ENCODE data around the gene CIAO2A.

DNA sequence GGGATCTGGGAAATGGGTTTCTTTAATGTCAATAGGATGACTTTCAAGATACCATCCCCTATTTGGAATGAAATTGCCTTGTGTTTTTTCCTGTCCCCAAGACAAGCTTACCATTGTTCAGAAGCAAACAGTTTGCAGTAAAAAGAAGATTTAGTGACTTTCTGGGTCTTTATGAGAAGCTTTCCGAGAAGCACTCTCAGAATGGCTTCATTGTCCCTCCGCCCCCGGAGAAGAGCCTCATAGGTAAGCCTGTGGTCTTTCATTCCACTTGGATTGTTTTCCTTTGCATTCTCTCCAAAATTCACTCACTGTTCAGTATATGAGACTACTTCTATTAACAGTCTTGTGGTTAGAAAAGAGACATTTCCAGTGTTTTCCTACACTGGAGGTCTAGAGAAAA, 32.3 kb upstream of the CIAO2A start:
- TF ChIP-seq SIN3A (IDR thresholded peaks at IDR 0.05; ENCODE audit: borderline replicate concordance, insufficient read depth, low read length) = no peak
- TF ChIP-seq, protein P1, sequence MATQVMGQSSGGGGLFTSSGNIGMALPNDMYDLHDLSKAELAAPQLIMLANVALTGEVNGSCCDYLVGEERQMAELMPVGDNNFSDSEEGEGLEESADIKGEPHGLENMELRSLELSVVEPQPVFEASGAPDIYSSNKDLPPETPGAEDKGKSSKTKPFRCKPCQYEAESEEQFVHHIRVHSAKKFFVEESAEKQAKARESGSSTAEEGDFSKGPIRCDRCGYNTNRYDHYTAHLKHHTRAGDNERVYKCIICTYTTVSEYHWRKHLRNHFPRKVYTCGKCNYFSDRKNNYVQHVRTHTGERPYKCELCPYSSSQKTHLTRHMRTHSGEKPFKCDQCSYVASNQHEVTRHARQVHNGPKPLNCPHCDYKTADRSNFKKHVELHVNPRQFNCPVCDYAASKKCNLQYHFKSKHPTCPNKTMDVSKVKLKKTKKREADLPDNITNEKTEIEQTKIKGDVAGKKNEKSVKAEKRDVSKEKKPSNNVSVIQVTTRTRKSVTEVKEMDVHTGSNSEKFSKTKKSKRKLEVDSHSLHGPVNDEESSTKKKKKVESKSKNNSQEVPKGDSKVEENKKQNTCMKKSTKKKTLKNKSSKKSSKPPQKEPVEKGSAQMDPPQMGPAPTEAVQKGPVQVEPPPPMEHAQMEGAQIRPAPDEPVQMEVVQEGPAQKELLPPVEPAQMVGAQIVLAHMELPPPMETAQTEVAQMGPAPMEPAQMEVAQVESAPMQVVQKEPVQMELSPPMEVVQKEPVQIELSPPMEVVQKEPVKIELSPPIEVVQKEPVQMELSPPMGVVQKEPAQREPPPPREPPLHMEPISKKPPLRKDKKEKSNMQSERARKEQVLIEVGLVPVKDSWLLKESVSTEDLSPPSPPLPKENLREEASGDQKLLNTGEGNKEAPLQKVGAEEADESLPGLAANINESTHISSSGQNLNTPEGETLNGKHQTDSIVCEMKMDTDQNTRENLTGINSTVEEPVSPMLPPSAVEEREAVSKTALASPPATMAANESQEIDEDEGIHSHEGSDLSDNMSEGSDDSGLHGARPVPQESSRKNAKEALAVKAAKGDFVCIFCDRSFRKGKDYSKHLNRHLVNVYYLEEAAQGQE (IDR thresholded peaks at IDR 0.05; ENCODE audit: insufficient read depth in 1 of 2, low read depth in 2 of 2, low read length in 2 of 2) = no peak
- no peak for TF ChIP-seq FOXP2 (optimal IDR thresholded peaks at IDR 0.05; ENCODE audit: borderline replicate concordance, extremely low read depth, extremely low read length, insufficient read depth)
- TF ChIP-seq POLR2AphosphoS5 (IDR thresholded peaks at IDR 0.05; ENCODE audit: low read depth, low read length) = no peak

All from PFSK-1 (cell line).